Activated T-helper 9 cell treated with anti-CD3 and anti-CD28 coated beads, Interleukin-2, amount 50 U/mL, for 16 hours (primary cell): Measurements from ENCODE around the gene FLOT1.
A peak's percentile ranks its signal among the peaks of the same experiment; 100 is the strongest.

ENCODE experiments used
- DNase-seq: peaks from one replicate; pipeline ENCODE4 v3.0.0-alpha.2; 2020; ENCODE audit warnings: low read depth

FLOT1 gene

GRCh38 chr6:30679765-30680535 is 62.5 kb downstream of the FLOT1 start:
- DNase-seq: no peak

DNA sequence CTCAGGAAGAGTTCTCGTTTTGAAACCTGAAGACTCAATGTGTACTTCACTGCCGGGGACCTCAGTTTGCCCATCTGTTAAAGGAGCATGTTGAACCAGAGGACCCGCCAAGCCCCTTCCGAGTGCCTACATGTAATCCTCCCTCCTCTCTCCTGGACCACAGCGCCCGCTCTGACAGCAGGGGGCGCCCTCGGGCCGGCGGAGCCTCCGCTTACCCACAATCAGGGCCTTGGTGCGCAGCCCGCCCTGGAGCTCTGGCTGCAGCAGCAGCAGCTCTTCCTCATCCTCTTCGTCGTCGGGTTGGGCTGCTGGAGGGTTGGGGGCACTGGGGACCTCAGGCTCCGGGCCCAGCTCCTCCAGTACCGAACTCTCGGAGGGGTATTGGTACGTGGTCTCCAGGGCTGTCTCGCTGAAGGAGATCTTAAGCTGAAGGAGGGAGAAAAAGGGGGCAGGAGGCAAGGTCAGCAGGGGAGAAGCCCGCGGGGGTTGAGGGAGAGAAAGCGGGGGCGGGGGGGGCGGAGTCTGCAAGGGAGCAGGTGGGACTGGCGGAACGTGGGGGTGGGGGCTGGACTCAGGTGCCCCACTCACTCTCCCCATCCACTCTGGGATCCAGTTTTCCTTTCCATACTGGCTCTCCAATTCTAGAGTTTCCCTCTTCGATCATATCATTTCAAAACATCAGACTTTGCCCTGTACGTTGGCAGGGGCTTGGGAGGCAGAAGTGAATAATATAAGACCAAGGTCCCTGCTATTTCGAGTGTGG is 63.3 kb downstream of the FLOT1 start:
- peak; percentile 91 for DNase-seq
